HG02884 (cell line): ENCODE measurements around the gene PTPN18.
"Not testable (repeated sequence)": the region's sequence is repeated elsewhere in the genome, so short reads cannot be mapped to it uniquely, and the experiment has no call there.

ENCODE experiments used
- ATAC-seq: cut with Tn5 transposase; IDR thresholded peaks from one replicate; pipeline ENCODE4 v1.9.1; 2021; ENCODE audit warnings: mild to moderate bottlenecking, moderate library complexity; ENCODE audit not compliant: unreplicated experiment

The PTPN18 gene

DNA sequence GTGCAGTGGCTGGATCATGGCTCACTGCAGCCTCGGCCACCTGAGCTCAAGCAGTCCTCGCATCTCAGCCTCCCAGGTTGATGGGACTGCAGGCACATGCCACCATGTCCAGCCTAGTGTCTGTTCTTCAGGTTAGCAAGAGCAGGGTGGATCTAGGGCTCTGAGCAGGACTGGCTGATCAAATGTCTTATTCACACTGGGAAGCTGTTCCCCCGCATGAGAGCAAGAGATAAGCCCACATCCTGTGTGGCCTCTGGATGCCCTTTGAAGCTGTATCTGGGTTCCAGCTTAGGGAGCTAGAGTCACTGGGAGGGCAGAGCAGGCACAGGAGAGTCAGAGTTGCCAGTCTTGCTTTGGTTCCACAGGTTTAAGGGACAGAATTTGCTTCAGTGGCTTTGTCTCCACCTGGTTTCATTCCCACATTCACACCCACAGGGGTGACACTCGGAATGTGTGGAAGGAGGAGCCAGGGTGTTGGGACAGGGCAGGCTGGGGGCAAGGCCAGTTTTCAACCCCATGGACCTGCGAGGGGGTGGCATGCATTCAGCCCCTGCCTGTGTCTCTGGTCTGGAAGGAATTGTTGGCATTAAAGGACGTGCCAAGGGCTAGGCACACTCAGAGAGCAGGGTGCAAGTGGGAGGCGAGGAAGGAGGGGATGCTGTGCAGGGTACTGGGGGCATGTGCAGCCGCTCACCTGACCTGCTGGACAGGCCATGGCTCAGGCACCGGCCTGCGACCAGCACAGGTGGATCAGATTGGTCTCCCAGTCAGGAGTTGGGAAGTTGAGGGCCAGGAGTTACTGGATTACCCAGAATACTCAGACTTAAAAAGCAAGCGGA, 24.5 kb downstream of the PTPN18 start:
- no peak for ATAC-seq

DNA sequence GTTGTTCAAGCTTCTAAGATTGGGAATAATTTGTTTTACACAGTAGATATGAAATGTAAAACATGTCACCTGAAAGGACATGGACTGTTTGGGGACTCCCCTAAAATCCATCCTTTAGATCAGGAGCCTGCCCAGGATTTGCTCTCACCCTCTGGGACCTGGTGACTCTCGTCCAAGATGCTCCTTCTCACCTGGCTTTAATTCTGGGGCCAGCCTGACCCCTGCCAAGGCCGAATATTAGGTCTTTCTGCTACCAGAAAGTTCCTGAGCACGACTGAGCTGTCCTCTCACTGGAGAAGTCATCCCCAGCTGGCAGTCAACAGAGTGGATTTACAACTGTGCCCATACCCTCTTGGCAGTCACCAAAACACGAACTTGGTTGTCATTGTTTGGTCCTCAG, 25.3 kb downstream of the PTPN18 start:
- ATAC-seq, result no peak

- no peak for ATAC-seq
Observed at GRCh38 chr2:130381619-130382018, 25.8 kb downstream of the PTPN18 start.

- ATAC-seq, result no peak
Observed at GRCh38 chr2:130382313-130382917, 26.6 kb downstream of the PTPN18 start.

DNA sequence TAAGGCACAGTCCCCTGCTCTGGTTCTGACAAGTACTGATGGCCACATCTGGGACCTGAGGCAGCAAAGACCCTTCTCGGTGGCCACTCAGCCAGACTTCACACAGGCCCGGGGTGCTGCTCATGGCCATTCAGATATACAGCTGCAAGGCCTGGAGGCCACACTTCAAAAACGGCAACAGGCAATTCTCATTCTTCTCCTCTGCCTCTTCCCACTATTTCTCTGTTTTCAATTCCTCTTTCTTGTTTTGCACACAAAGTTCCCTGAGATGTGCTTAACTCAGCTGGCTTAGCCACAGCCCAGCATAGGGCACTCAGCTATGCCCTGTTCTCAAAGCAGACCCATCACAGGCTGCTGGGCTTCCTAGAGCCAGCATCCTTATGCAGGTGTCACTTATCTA, 29.9 kb downstream of the PTPN18 start:
- ATAC-seq, result peak; percentile 51

DNA sequence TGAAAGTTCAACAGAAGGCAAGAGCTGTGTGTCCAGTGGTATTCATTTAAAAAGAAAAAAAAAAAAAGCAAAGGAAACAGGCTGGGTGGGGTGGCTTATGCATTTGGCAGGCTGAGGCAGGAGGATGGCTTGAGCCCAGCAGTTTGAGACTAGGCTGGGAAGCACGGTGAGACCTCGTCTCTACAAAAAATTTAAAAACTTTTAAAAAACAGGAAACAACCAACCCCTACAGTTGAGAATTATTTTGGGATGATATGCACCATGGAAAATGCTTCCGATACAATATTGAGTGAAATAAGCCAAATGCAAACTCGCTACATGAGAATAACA, 31.2 kb downstream of the PTPN18 start:
- no peak for ATAC-seq

- no peak for ATAC-seq
Observed at GRCh38 chr2:130387804-130388203, 31.9 kb downstream of the PTPN18 start.

GRCh38 chr2:130388221-130388907, 32.5 kb downstream of the PTPN18 start:
- ATAC-seq, result no peak

DNA sequence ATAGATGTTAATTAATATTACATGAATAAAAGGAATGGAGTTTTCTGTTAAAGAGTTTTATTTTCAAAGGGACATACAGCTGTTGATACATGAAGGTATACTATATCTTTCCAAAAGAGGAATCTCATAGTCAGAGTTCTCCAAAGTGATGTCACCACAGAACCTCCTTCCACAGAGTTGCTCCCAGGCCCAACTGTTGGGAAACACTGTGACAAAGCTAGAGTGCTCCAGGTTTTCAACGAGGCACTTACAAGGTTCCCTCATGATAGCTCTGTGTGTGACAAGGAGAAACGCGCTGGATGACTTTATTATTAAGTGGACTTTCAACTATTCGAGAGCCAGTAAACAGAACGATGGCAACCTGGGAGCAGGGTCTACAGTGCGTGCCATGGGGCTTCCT, 33.5 kb downstream of the PTPN18 start:
- no peak for ATAC-seq

DNA sequence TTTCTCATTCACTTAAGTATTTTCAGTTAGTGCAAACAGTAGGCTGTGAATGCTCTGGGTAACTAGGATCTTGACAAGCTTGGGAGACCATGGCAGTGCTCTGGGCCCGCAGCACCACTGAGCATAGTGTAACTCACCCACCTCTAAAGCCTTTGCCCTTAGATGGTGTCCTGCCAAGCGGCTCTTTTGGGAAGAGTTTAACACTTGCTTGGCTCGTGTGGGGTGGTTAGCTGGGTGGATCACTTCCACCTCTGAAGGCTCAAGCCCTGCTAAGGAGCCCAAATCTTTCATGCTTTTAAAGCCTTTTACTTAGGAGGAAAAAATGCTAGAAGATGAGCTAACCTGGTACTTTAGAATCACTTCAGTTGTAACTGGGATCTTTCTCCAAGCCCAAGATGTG, 33.9 kb downstream of the PTPN18 start:
- no peak for ATAC-seq

DNA sequence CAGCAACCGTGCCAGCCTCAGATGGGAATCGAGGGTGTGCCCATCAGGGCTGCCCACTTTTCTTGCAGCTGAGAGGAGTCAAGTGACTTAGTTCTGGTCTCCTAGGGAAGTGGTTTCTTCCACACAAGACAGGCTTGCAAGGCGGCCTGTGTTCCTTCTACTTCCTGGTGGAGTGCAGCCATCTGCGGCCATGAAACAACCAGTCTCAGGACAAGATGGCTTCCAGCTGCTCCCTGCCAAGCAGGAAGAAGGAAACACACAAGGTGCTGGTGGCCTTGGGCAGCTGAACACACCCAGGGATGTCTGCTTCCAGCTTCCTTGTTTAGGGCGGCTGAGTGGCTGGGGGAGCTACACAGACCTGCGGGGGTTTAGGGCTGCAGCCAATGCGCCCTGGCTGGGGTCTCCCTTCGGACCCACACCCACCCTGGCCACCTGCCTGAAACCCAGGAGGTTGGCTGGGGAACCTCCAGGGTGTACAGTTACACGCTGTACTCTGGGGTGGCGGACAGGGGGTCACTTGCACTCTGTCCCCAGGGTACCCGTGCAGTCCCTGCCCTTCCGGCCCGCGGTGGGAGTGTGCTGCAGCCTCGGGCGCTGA, 34.7 kb downstream of the PTPN18 start:
- peak; percentile 19 for ATAC-seq

- peak; percentile 85 for ATAC-seq
Observed at GRCh38 chr2:130391058-130391871, 35.4 kb downstream of the PTPN18 start.

GRCh38 chr2:130391872-130392670, 36.2 kb downstream of the PTPN18 start:
- no peak for ATAC-seq

DNA sequence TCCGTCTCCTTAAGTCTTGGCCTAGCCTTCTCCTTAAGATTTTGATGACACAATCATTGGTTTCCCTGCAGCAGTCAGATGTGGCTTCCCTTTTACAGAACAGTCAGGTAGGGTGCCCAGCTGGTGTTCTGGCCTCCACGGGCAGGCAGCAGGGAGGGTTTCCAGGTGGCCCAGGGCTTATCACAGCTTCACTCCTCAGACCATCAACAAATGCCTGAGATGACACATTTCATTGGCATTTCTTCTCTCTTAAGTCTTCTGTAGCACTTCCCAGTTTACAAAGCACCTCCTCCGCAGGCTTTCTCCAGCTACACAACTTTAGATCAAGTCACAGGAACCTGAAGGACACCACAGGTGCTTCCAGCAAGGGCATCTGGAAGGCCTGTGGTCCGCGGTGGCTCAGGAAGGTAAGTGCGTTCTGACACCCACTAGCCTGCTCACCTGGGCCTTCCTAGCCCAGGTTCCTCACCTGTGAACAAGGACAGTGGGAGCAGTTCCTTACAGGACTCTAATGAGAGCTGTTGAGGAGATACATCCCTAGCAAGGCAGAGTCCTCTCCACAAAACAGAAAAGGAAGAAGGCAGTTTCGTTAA, 37.6 kb downstream of the PTPN18 start:
- no peak for ATAC-seq

DNA sequence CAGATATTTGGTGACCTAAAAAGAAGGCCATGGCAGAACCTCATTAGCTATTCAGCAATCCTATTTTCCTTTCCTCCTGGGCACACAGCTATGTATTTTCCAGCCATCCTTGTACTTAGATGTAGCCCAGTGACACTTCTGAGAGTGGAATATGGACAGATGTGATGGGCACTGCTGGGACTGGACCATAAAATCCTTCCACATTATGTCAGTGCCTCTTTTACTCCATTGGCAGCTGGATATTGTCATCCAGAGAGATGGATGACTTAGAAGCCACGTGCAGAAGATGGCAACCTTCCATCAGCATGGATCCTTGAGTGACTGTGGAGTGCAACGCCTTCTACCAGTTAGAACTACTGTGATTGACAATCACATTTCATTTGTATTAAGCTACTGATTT, 50.4 kb downstream of the PTPN18 start:
- ATAC-seq, result not testable (repeated sequence)

DNA sequence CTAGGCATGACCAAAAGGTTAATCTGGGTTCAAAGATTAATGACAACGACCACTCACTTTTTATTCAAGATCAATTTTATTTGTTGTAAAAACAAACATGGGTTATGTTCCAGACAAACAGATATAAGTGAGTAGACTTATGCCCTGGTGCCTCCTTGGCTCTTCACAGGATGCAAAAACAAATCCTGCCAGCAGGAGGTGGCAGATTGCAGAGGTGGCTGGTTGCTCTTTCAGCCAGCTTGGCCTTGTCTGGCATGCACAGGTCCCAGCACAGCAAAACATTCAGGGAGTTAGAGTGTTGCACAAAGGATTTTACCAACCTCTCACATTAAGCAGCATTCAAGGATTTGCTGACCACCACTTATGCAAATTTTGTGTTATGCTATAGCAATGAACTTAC, 60.8 kb downstream of the PTPN18 start:
- ATAC-seq, result not testable (repeated sequence)

DNA sequence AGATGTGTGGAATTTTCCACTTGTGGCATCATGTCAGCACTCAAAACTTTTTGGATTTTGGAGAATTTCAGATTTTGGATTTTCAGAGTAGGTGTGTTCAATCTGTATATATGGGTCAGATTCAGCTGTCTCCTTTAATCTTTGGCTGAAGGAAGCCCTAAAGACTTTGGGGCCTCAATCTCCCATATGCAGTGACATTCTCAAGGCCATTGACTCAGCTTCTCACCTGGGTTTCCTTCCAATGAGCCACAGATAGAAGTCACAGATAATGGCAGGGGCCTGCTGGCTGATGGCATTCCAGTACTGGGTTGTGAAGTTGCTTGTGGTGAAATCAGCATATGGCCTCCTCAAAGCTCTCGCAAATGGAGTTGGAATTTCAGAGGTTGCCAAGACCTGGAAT, 63.0 kb downstream of the PTPN18 start:
- not testable (repeated sequence) for ATAC-seq
